Keratinocyte (primary cell): Measurements from ENCODE around the gene SLCO3A1. TPM values are rescaled to one million over a fixed set of nuclear protein-coding genes. Genes with fewer than 3 reads are reported as not detected.

Experiments used
- DNase-seq: peaks from one replicate; pipeline ENCODE4 v3.0.0-alpha.2; 2011; ENCODE audit warnings: low read depth, missing footprints, low spot score
- FAIRE-seq: peaks from 2 replicates; lab custom pipeline; 2011; peaks lifted over from hg19 to GRCh38; lab: Jason Lieb, UNC
- H2AFZ ChIP-seq: 2 replicates; pipeline ENCODE4 v1.6.0; 2012; ENCODE audit warnings: low read length, control low read depth, inconsistent platforms; ENCODE audit not compliant: control insufficient read depth
- H3K27ac ChIP-seq: 2 replicates; pipeline ENCODE4 v1.5.1; 2011; ENCODE audit warnings: low read length; ENCODE audit not compliant: control insufficient read depth, insufficient read depth
- H3K27me3 ChIP-seq: 3 replicates; pipeline ENCODE4 v1.6.0; 2011; ENCODE audit warnings: low read length; ENCODE audit not compliant: control insufficient read depth, insufficient read depth; ENCODE audit errors: extremely low read depth
- H3K36me3 ChIP-seq, 2 experiments: 2 replicates in 1 of 2; 3 replicates in 1 of 2; pipeline ENCODE4 v1.5.1; 2011; ENCODE audit warnings: low read length in 2 of 2, mild to moderate bottlenecking in 1 of 2; ENCODE audit not compliant: control insufficient read depth in 2 of 2, insufficient read depth in 2 of 2; ENCODE audit errors: extremely low read depth in 1 of 2
- H3K4me1 ChIP-seq: 3 replicates; pipeline ENCODE4 v1.5.1; 2011; ENCODE audit warnings: low read length; ENCODE audit not compliant: control insufficient read depth, insufficient read depth; ENCODE audit errors: extremely low read depth
- H3K4me2 ChIP-seq: 3 replicates; pipeline ENCODE4 v1.6.0; 2011; ENCODE audit warnings: low read depth, low read length; ENCODE audit not compliant: control insufficient read depth, insufficient read depth; ENCODE audit errors: extremely low read depth
- H3K4me3 ChIP-seq, 3 experiments: fragments of 200-600 bp in 1 of 3; sonication (generic) in 1 of 3; 2 replicates in 2 of 3; 3 replicates in 1 of 3; pipeline ENCODE4 v1.5.1; 2011 to 2016; ENCODE audit warnings: low read length in 3 of 3, mild to moderate bottlenecking in 3 of 3, control low read depth in 2 of 3, inconsistent platforms in 1 of 3, low read depth in 1 of 3, mixed read lengths in 1 of 3, mixed run types in 1 of 3, moderate library complexity in 1 of 3; ENCODE audit not compliant: control insufficient read depth in 2 of 3, insufficient read depth in 2 of 3; ENCODE audit errors: extremely low read depth in 1 of 3
- H3K79me2 ChIP-seq: 2 replicates; pipeline ENCODE4 v1.6.0; 2012; ENCODE audit warnings: low read length; ENCODE audit not compliant: control insufficient read depth, insufficient read depth
- H3K9ac ChIP-seq: 3 replicates; pipeline ENCODE4 v1.6.0; 2011; ENCODE audit warnings: low read length; ENCODE audit not compliant: control insufficient read depth, insufficient read depth; ENCODE audit errors: extremely low read depth
- H3K9me1 ChIP-seq: 3 replicates; pipeline ENCODE4 v1.6.0; 2011; ENCODE audit warnings: low read length; ENCODE audit not compliant: control insufficient read depth, insufficient read depth; ENCODE audit errors: extremely low read depth
- H3K9me3 ChIP-seq: 2 replicates; pipeline ENCODE4 v1.5.1; 2012; ENCODE audit warnings: low read depth, low read length; ENCODE audit not compliant: control insufficient read depth
- H4K20me1 ChIP-seq: 3 replicates; pipeline ENCODE4 v1.6.0; 2011; ENCODE audit warnings: low read length; ENCODE audit not compliant: control insufficient read depth, insufficient read depth; ENCODE audit errors: extremely low read depth
- CTCF ChIP-seq, 3 experiments: IDR thresholded peaks in 1 of 3; conservative IDR thresholded peaks in 1 of 3; optimal IDR thresholded peaks in 1 of 3; 2 replicates in 2 of 3; 3 replicates in 1 of 3; pipeline versions ENCODE3 to v1.5.1; 2011; ENCODE audit warnings: low read length in 3 of 3, mild to moderate bottlenecking in 3 of 3, moderate library complexity in 2 of 3, control low read depth in 1 of 3, inconsistent platforms in 1 of 3; ENCODE audit not compliant: insufficient read depth in 2 of 3; ENCODE audit errors: extremely low read depth in 1 of 3
- EZH2 ChIP-seq: IDR thresholded peaks from one replicate; pipeline ENCODE4 v1.6.1; 2012; ENCODE audit warnings: inconsistent platforms, mild to moderate bottlenecking, low read length, moderate library complexity
- dilution Hi-C: fragments of 300-500 bp; cut with MboI; formaldehyde crosslinking; loops from one replicate; pipeline ENCODE4 v1.7.0; 2020; ENCODE audit warnings: low sequenced_read_pairs; ENCODE audit not compliant: extremely low pct_ligation_motif_present
- polyA plus RNA-seq, 5 experiments: library from polyadenylated mRNA; depleted of rRNA in 3 of 5; stranded (reverse) in 3 of 5; stranded (forward) in 1 of 5; unstranded in 1 of 5; fragments of >200 nt; gene quantifications; 1 replicate in 1 of 5; 2 replicates in 3 of 5; 3 replicates in 1 of 5; pipeline versions ENCODE4 v1.2.1 to v1.2.3, GENCODE V29; 2011 to 2012; ENCODE audit warnings: missing spikeins in 2 of 5, low read depth in 1 of 5, low replicate concordance in 1 of 5

SLCO3A1 gene
- polyA plus RNA-seq, 1 donor (not counting 4 experiments of a cell fraction or from before 2014, with no cell fraction given): 21.3 TPM

GRCh38 chr15:91946581-91947292 lies 93.2 kb downstream of the SLCO3A1 start:
- TF ChIP-seq CTCF (optimal IDR thresholded peaks at IDR 0.05 in 1 of 3, IDR thresholded peaks at IDR 0.05 in 1 of 3, conservative IDR thresholded peaks at IDR 0.05 in 1 of 3; ENCODE audit: extremely low read depth in 1 of 3, insufficient read depth in 2 of 3, low read length in 3 of 3) (no peak), EZH2 (no peak)
- no peak overlapping the region for H3K4me3 ChIP-seq
- peaks cover 62% of the 10 kb centered on the region for H3K4me1 ChIP-seq

GRCh38 chr15:91947293-91947679 lies 93.8 kb downstream of the SLCO3A1 start:
- TF ChIP-seq CTCF (optimal IDR thresholded peaks at IDR 0.05 in 1 of 3, IDR thresholded peaks at IDR 0.05 in 1 of 3, conservative IDR thresholded peaks at IDR 0.05 in 1 of 3; ENCODE audit: extremely low read depth in 1 of 3, insufficient read depth in 2 of 3, low read length in 3 of 3): no peak
- no peak for TF ChIP-seq EZH2
- Histone ChIP-seq H3K27ac (peak overlapping the region; percentile 96), H3K4me3 (no peak overlapping the region), H3K27me3 (no peaks in the 10 kb centered on the region), H4K20me1 (no peaks in the 10 kb centered on the region), H3K9me1 (no peaks in the 10 kb centered on the region), H3K36me3 (no peaks in the 10 kb centered on the region), H3K9ac (peak overlapping the region; percentile 81), H3K4me1 (peaks cover 62% of the 10 kb centered on the region), H2AFZ (no peak overlapping the region), H3K4me2 (peak overlapping the region; percentile 84), H3K9me3 (no peaks in the 10 kb centered on the region), H3K79me2 (peaks cover 53% of the 10 kb centered on the region)
- dilution Hi-C loops: no loop called here
- FAIRE-seq (no peak), DNase-seq (no peak)

More at GRCh38 chr15:91946581-91947292, 93.2 kb downstream of the SLCO3A1 start:
- Histone ChIP-seq H3K9ac (peak overlapping the region; percentile 81), H3K4me2 (peak overlapping the region; percentile 84), H2AFZ (no peak overlapping the region), H3K9me1 (no peaks in the 10 kb centered on the region), H4K20me1 (no peaks in the 10 kb centered on the region), H3K27ac (peak overlapping the region; percentile 96), H3K27me3 (no peaks in the 10 kb centered on the region), H3K79me2 (peaks cover 51% of the 10 kb centered on the region), H3K36me3 (no peaks in the 10 kb centered on the region), H3K9me3 (no peaks in the 10 kb centered on the region)
- dilution Hi-C loops: no loop called here
- DNase-seq (no peak), FAIRE-seq (no peak)
